T-helper 1 cell treated with Interleukin-12 subunit alpha and Interleukin-12 subunit beta and Interleukin-4 antibody, amounts not matched to agents 30 μg/mL and 1 μg/mL, for 36 hours (primary cell): ENCODE data around the gene DHTKD1.

ENCODE experiments used
- H3K27ac Mint-ChIP-seq: one replicate; pipeline ENCODE4 v1.8.0; 2021; ENCODE audit warnings: mild to moderate bottlenecking, mixed read lengths
- H3K27me3 Mint-ChIP-seq: one replicate; pipeline ENCODE4 v1.8.0; 2021; ENCODE audit warnings: low read depth, mixed read lengths
- H3K36me3 Mint-ChIP-seq: one replicate; pipeline ENCODE4 v1.8.0; 2021; ENCODE audit warnings: low read depth, mixed read lengths
- H3K4me1 Mint-ChIP-seq: one replicate; pipeline ENCODE4 v1.8.0; 2021; ENCODE audit warnings: low read depth, mixed read lengths
- H3K4me3 Mint-ChIP-seq: one replicate; pipeline ENCODE4 v1.8.0; 2021; ENCODE audit warnings: mild to moderate bottlenecking, moderate library complexity, mixed read lengths
- H3K9me3 Mint-ChIP-seq: one replicate; pipeline ENCODE4 v1.8.0; 2021; ENCODE audit warnings: mixed read lengths

DHTKD1 gene

GRCh38 chr10:12068449-12069269, at the start of gene DHTKD1:
DHTKD1 (plus strand) TSS chr10:12068954; CDS start chr10:12069034, 80 bp downstream.
- H3K9me3 Mint-ChIP-seq, result no peaks in the 10 kb centered on the region
- peaks cover 17% of the 10 kb centered on the region for H3K4me1 Mint-ChIP-seq
- H3K4me3 Mint-ChIP-seq, result peak within 1 kb of the TSS; percentile 85
- H3K27me3 Mint-ChIP-seq, result no peaks in the 10 kb centered on the region
- H3K27ac Mint-ChIP-seq, result peak within 1 kb of the TSS; percentile 93
- no peaks in the 10 kb centered on the region for H3K36me3 Mint-ChIP-seq

GRCh38 chr10:12019283-12019971, 49.3 kb upstream of the DHTKD1 start:
- Mint-ChIP-seq H3K4me1 (peaks cover 12% of the 10 kb centered on the region), H3K27me3 (no peaks in the 10 kb centered on the region), H3K36me3 (peaks cover 12% of the 10 kb centered on the region), H3K4me3 (no peak overlapping the region), H3K9me3 (peaks cover 3% of the 10 kb centered on the region), H3K27ac (no peak overlapping the region)

- Mint-ChIP-seq H3K4me1 (peaks cover 10% of the 10 kb centered on the region), H3K36me3 (peaks cover 8% of the 10 kb centered on the region), H3K27ac (no peak overlapping the region), H3K9me3 (no peaks in the 10 kb centered on the region), H3K4me3 (no peak overlapping the region), H3K27me3 (no peaks in the 10 kb centered on the region)
Measured at GRCh38 chr10:12020574-12020973, 48.2 kb upstream of the DHTKD1 start.

GRCh38 chr10:12022580-12023257, 46.0 kb upstream of the DHTKD1 start:
- H3K4me3 Mint-ChIP-seq, result no peak overlapping the region
- no peaks in the 10 kb centered on the region for H3K27me3 Mint-ChIP-seq
- H3K4me1 Mint-ChIP-seq, result peaks cover 19% of the 10 kb centered on the region
- peak overlapping the region; percentile 57 for H3K27ac Mint-ChIP-seq
- no peaks in the 10 kb centered on the region for H3K9me3 Mint-ChIP-seq
- peaks cover 14% of the 10 kb centered on the region for H3K36me3 Mint-ChIP-seq

- H3K27me3 Mint-ChIP-seq, result no peaks in the 10 kb centered on the region
- H3K4me3 Mint-ChIP-seq, result no peak overlapping the region
- H3K36me3 Mint-ChIP-seq, result peaks cover 31% of the 10 kb centered on the region
- peaks cover 28% of the 10 kb centered on the region for H3K4me1 Mint-ChIP-seq
- no peaks in the 10 kb centered on the region for H3K9me3 Mint-ChIP-seq
- no peak overlapping the region for H3K27ac Mint-ChIP-seq
Measured at GRCh38 chr10:12025591-12025990, 43.2 kb upstream of the DHTKD1 start.

- H3K27me3 Mint-ChIP-seq, result no peaks in the 10 kb centered on the region
- H3K4me1 Mint-ChIP-seq, result peaks cover 29% of the 10 kb centered on the region
- H3K9me3 Mint-ChIP-seq, result no peaks in the 10 kb centered on the region
- peaks cover 37% of the 10 kb centered on the region for H3K36me3 Mint-ChIP-seq
- no peak overlapping the region for H3K27ac Mint-ChIP-seq
- H3K4me3 Mint-ChIP-seq, result no peak overlapping the region
Measured at GRCh38 chr10:12027539-12027938, 41.2 kb upstream of the DHTKD1 start.

GRCh38 chr10:12031404-12031803, 37.4 kb upstream of the DHTKD1 start:
- no peak overlapping the region for H3K27ac Mint-ChIP-seq
- H3K4me3 Mint-ChIP-seq, result no peak overlapping the region
- H3K27me3 Mint-ChIP-seq, result no peaks in the 10 kb centered on the region
- H3K4me1 Mint-ChIP-seq, result peaks cover 37% of the 10 kb centered on the region
- H3K9me3 Mint-ChIP-seq, result no peaks in the 10 kb centered on the region
- H3K36me3 Mint-ChIP-seq, result peaks cover 42% of the 10 kb centered on the region

GRCh38 chr10:12036073-12036655, 32.6 kb upstream of the DHTKD1 start:
- H3K36me3 Mint-ChIP-seq, result peaks cover 27% of the 10 kb centered on the region

GRCh38 chr10:12041766-12042408, 26.9 kb upstream of the DHTKD1 start:
- Mint-ChIP-seq H3K9me3 (no peaks in the 10 kb centered on the region), H3K27ac (peak overlapping the region; percentile 99), H3K4me3 (peak overlapping the region; percentile 100), H3K4me1 (peaks cover 32% of the 10 kb centered on the region), H3K27me3 (no peaks in the 10 kb centered on the region), H3K36me3 (peaks cover 14% of the 10 kb centered on the region)

More at GRCh38 chr10:12036073-12036655, 32.6 kb upstream of the DHTKD1 start:
- Mint-ChIP-seq H3K4me1 (peaks cover 36% of the 10 kb centered on the region), H3K27ac (no peak overlapping the region), H3K9me3 (no peaks in the 10 kb centered on the region), H3K4me3 (no peak overlapping the region), H3K27me3 (no peaks in the 10 kb centered on the region)

GRCh38 chr10:12042409-12042796, 26.4 kb upstream of the DHTKD1 start:
- H3K27me3 Mint-ChIP-seq, result no peaks in the 10 kb centered on the region
- H3K4me1 Mint-ChIP-seq, result peaks cover 32% of the 10 kb centered on the region
- peaks cover 14% of the 10 kb centered on the region for H3K36me3 Mint-ChIP-seq
- peak overlapping the region; percentile 100 for H3K4me3 Mint-ChIP-seq
- H3K9me3 Mint-ChIP-seq, result no peaks in the 10 kb centered on the region
- H3K27ac Mint-ChIP-seq, result peak overlapping the region; percentile 100

GRCh38 chr10:12042797-12043651, 25.7 kb upstream of the DHTKD1 start, which contains the start of gene UPF2:
UPF2 (minus strand) TSS chr10:12042809; CDS start chr10:12035423, 7,386 bp downstream.
- Mint-ChIP-seq H3K27me3 (no peaks in the 10 kb centered on the region), H3K27ac (peak within 1 kb of the TSS; percentile 100), H3K4me1 (peaks cover 35% of the 10 kb centered on the region), H3K36me3 (peaks cover 11% of the 10 kb centered on the region), H3K9me3 (no peaks in the 10 kb centered on the region), H3K4me3 (peak within 1 kb of the TSS; percentile 100)

- Mint-ChIP-seq H3K4me1 (peaks cover 22% of the 10 kb centered on the region), H3K36me3 (peaks cover 8% of the 10 kb centered on the region), H3K27ac (no peak overlapping the region), H3K9me3 (no peaks in the 10 kb centered on the region), H3K27me3 (peaks cover 4% of the 10 kb centered on the region), H3K4me3 (no peak overlapping the region)
Measured at GRCh38 chr10:12045596-12045995, 23.2 kb upstream of the DHTKD1 start.

- Mint-ChIP-seq H3K4me3 (no peak overlapping the region), H3K4me1 (peaks cover 13% of the 10 kb centered on the region), H3K27me3 (peaks cover 4% of the 10 kb centered on the region), H3K9me3 (no peaks in the 10 kb centered on the region), H3K27ac (no peak overlapping the region), H3K36me3 (no peaks in the 10 kb centered on the region)
Measured at GRCh38 chr10:12048547-12048946, 20.2 kb upstream of the DHTKD1 start.
